GM19023 (cell line): ENCODE data around the gene RBMXL2.
A peak's percentile ranks its signal among the peaks of the same experiment; 100 is the strongest.

Experiments used
- ATAC-seq: cut with Tn5 transposase; IDR thresholded peaks from one replicate; pipeline ENCODE4 v1.9.1; 2021; ENCODE audit warnings: mild to moderate bottlenecking, moderate library complexity; ENCODE audit not compliant: unreplicated experiment

RBMXL2 gene

DNA sequence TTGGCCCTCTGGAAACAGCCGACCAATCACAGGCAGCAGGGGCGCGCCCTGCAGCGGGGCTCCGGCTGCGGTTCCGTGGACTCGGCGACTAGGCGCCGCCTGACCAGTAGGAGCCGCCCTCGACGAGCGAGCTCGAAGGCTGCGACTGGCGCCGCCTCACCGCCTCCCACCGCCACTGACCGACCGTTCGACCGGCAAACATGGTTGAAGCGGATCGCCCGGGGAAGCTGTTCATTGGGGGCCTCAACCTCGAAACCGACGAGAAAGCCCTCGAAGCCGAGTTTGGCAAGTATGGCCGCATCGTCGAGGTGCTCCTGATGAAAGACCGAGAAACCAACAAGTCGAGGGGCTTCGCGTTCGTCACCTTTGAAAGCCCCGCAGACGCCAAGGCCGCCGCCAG, at the start of gene RBMXL2:
Gene RBMXL2, plus strand, starts transcription at position 78 of the 400 bp plus-strand sequence. Its CDS starts 123 bp downstream, at position 201.
- ATAC-seq, result no peak

- ATAC-seq, result no peak
Measured at GRCh38 chr11:7046474-7047175, 42.2 kb upstream of the RBMXL2 start.

DNA sequence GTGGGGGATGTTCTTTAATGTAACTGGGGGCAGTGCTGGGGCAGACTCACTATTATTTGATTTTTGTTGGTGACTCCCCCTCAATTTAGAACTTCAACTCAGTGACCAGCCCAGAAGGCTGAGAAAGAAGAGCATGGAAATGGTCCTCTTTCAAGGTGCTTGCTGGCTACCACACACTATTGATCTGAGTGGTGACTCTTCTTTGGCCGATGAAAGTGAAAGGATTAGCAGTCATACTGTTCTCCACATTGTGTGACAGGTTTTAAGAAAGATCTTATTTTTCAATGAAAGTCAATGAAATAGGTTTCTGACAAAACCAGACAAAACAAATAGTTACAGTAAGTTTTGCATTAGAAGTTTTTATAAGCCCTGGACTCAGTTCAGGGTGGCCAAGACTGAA, 38.6 kb upstream of the RBMXL2 start:
- peak; percentile 57 for ATAC-seq

GRCh38 chr11:7056828-7057513, 31.8 kb upstream of the RBMXL2 start:
- no peak for ATAC-seq

GRCh38 chr11:7057641-7058040, 31.2 kb upstream of the RBMXL2 start:
- no peak for ATAC-seq

DNA sequence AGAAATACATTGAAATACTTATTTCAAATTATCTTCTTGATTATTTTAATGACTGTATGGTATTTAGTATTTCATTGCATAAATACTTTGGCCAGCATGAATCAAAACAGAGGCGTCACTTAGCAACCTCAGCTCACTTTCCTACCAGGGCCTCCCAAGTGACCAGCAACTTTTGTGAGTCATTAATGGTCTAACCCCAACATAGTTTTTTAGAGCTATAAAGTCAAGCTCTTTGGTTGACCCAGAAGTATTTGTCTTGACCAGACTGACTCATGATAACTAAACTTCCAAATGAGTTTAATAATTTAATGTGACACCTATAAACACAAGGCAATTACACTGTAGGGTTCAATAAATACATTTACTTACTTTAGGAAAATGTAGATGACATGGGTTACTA, 27.9 kb upstream of the RBMXL2 start:
- ATAC-seq, result no peak

GRCh38 chr11:7062534-7062933, 26.3 kb upstream of the RBMXL2 start:
- no peak for ATAC-seq

GRCh38 chr11:7072401-7073028, 16.3 kb upstream of the RBMXL2 start:
- no peak for ATAC-seq

- ATAC-seq, result no peak
Measured at GRCh38 chr11:7077101-7077500, 11.7 kb upstream of the RBMXL2 start.

DNA sequence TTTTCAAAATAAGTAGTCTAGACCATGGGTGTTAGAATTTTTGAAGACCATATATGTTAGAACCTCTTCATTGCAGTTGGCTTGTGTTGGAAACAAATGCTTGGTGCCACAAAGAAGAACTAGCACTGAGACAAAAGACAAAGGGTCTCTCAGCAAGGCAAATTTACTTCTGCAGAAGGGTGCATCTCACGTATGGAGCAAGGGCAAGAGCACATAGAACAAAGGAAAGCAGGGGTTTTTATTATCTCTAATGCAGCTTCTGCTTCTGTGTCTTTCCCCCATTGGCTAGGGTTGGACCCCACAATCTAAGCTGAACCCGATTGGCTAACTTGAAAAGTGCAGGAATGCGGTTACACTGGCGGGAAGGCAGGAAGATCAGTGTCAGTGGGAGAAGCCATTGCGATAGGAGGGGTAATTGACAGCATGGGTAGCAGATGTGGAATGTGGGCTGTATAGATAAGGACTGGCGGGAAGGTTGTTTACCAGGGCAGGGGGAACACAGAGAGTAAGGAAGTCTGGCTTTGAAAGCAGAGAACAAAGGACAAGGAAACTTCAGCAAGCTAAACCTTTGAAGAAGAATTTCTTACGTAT, 9.2 kb upstream of the RBMXL2 start:
- ATAC-seq, result no peak

DNA sequence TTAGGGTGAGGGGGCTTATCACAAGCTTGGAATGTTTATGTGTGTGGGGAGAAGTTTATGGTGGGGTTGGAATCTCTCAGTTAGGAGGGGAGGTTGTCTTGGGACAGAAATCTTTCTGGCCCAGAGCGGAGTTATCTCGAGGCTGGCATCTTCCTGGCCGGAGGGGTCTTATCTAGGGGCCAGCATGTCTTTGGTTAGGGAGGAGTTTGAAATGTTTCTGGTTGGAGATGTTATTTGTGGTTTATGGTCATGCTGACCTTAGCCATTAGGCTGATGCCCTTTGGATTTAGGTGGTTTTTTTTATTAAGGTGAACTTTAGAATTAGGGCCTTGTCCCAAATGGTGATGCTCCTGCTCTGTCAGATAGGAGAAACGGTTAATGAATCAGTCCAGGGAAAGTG, 7.9 kb upstream of the RBMXL2 start:
- ATAC-seq, result no peak

- ATAC-seq, result no peak
Measured at GRCh38 chr11:7081441-7081840, 7.4 kb upstream of the RBMXL2 start.

DNA sequence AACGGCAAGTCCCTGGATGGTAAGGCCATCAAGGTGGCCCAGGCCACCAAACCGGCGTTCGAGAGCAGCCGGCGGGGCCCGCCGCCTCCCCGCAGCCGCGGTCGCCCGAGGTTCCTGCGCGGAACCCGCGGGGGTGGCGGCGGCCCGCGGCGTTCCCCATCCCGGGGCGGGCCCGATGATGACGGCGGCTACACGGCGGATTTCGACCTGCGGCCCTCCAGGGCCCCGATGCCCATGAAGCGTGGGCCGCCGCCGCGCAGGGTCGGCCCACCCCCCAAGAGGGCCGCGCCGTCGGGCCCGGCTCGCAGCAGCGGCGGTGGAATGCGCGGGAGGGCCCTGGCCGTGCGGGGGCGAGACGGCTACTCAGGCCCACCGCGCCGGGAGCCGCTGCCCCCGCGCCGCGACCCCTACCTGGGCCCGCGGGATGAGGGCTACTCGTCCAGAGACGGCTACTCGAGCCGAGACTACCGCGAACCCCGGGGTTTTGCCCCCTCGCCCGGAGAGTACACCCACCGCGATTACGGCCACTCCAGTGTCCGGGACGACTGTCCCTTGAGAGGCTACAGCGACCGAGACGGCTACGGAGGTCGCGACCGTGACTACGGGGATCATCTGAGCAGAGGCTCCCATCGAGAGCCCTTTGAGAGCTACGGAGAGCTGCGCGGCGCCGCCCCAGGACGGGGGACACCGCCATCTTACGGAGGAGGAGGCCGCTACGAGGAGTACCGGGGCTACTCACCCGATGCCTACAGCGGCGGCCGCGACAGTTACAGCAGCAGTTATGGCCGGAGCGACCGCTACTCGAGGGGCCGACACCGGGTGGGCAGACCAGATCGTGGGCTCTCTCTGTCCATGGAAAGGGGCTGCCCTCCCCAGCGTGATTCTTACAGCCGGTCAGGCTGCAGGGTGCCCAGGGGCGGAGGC, 792 bp downstream of the RBMXL2 start:
- ATAC-seq, result no peak

DNA sequence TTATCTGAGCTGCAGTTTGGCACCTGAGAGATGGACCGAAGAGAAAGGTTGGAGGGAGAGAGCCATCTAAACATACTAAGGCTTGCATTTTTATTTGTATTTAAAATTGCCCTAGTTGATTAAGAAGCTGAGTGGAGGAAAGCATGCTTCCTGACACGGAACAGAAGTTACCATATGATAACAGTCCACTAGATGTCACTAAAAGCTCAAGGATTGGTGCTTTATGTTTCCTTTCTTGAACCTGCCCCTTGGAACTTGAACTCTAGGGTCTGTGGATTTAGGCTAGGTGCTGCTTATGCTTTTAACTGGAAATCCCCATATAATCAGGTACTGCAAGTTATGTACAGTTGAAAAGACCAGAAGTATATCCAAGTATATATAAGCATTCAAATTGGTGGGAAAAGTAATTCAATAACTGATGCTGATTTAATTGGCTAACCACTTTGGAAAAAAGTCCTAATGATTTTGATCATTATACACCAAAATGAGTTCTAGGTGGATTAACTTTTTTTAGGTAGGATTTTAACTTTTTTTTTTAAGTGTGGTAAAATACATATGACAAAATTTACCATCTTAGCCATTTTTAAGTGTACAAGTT, 9.5 kb downstream of the RBMXL2 start:
- no peak for ATAC-seq

- no peak for ATAC-seq
Measured at GRCh38 chr11:7115780-7116179, 27.0 kb downstream of the RBMXL2 start.

- ATAC-seq, result no peak
Measured at GRCh38 chr11:7116370-7116769, 27.6 kb downstream of the RBMXL2 start.

DNA sequence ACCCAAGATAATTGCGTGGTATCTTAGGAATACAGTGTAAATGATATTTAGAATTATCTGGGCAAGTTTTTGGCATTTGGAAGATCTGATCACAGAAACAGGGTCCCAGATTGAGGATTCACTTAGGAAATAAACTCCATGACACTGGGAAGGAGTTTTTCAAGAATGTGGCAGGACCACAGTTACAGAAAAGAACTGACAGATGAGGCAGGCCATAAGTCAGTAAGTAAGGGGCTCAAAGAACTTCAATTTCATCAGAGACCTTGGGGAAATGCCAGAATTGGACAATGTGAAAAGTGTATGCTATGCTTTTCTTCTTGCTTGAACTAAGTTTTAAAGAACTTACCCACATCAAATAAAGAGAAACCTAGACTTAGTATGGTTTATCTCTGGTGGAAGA, 49.3 kb downstream of the RBMXL2 start:
- ATAC-seq, result no peak
